Measurements from ENCODE around the gene MPND. TPM values are rescaled to one million over a fixed set of nuclear protein-coding genes. Genes with fewer than 3 reads are reported as not detected.

The MPND gene
- total RNA-seq, 2 experiments from 2014 or later: 7.2 to 19.1 TPM

DNA sequence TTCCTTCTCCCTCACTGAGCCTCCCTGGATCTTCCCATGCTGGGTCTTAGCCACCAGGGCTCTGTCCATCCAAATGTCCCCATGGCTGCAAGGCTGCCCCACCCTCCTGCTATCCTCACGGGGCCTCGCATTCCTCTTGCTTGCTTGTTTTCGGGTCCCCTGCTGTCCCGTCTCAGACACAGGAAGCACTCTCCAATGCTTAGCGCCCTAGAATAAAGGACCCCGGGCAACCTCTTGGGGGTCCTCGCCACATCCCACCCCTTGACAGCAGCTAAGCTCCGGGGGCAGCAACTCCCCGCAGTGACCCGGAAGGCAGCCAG is 33.3 kb downstream of the MPND start:
- Histone ChIP-seq H2AFZ (ENCODE audit: low read length) (no peak overlapping the region), H4K20me1 (ENCODE audit: insufficient read depth, low read length) (peaks cover 31% of the 10 kb centered on the region), H3K27ac (ENCODE audit: low read depth, low read length, poor library complexity, severe bottlenecking) (no peak overlapping the region), H3K4me1 (ENCODE audit: insufficient read depth, low read length, poor library complexity, severe bottlenecking) (peaks cover 54% of the 10 kb centered on the region), H3K4me2 (ENCODE audit: low read length) (peak overlapping the region; percentile 78), H3K9me2 (ENCODE audit: insufficient read depth, low read length) (no peaks in the 10 kb centered on the region), H3K9me3 (ENCODE audit: low read length) (no peaks in the 10 kb centered on the region), H3K36me3 (ENCODE audit: insufficient read depth, low read length) (no peaks in the 10 kb centered on the region), H3K79me2 (ENCODE audit: insufficient read depth, low read depth, low read length) (peaks cover 22% of the 10 kb centered on the region; the same call in 1 of the 2 replicates), H3K4me3 (ENCODE audit: low read depth, low read length, poor library complexity, severe bottlenecking) (no peak overlapping the region)
- CTCF ChIA-PET (ENCODE audit: unreplicated experiment): no interaction called here
- POLR2A ChIA-PET: interaction anchor here (0.7 kb wide), 1 partner anchor 48 kb away, joined by 6 read pairs; no protein-coding TSS in a partner anchor
- DNase-seq (ENCODE audit: low spot score): no peak
- no peak for TF ChIP-seq EZH2phosphoT487 (IDR thresholded peaks at IDR 0.05; ENCODE audit: borderline replicate concordance, low read depth, low read length)
- TF ChIP-seq, protein P1, sequence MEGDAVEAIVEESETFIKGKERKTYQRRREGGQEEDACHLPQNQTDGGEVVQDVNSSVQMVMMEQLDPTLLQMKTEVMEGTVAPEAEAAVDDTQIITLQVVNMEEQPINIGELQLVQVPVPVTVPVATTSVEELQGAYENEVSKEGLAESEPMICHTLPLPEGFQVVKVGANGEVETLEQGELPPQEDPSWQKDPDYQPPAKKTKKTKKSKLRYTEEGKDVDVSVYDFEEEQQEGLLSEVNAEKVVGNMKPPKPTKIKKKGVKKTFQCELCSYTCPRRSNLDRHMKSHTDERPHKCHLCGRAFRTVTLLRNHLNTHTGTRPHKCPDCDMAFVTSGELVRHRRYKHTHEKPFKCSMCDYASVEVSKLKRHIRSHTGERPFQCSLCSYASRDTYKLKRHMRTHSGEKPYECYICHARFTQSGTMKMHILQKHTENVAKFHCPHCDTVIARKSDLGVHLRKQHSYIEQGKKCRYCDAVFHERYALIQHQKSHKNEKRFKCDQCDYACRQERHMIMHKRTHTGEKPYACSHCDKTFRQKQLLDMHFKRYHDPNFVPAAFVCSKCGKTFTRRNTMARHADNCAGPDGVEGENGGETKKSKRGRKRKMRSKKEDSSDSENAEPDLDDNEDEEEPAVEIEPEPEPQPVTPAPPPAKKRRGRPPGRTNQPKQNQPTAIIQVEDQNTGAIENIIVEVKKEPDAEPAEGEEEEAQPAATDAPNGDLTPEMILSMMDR (conservative IDR thresholded peaks at IDR 0.05; ENCODE audit: low read length): no peak
- intact Hi-C loops (cut with micrococcal nuclease; ENCODE audit: unreplicated experiment): no loop called here
- no TSS peak for BruUV-seq (replicated peaks)

DNA sequence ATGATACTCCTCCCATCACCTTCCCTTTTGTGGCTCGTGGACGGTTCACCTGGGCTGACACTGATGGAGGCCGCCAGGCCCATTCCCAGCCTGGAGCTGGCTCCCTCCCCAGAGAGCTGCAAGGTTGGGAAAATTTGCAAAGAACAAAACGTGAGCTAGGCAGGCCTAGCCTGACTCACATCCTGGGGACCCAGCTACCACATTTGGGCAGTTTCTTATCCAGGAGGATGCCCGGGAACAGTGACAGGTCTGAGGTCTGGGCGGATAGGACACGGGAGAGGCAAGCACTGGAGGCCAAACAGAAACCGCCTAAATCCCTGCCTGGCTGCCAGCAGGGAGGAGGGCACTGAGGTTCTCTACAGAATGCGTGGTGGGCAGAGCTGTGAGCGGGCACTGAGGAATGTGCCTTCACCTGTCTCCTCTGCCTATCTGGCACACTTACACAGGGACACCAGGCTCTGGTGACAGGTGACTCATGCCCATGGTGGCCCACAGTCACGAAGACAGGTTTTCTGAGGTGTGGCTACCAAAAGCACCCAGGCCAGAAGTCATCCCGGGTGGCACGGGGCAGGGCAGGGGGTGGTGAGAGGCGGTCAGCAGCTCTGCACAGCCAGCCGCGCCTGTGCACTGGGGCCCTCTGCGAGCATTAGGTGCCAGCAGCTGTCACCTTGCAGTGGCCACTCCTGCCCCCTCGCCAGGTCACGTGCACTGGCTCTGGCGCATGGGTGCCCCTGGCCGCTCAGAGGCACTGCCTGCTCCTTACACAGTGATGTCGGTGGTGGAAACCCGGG is 33.8 kb downstream of the MPND start:
- H3K27ac ChIP-seq (ENCODE audit: low read depth, low read length, poor library complexity, severe bottlenecking): no peak overlapping the region

More for the DNA sequence above, 33.8 kb downstream of the MPND start:
- Histone ChIP-seq H3K4me2 (ENCODE audit: low read length) (peak overlapping the region; percentile 78), H3K79me2 (ENCODE audit: insufficient read depth, low read depth, low read length) (peaks cover 22% of the 10 kb centered on the region; the same call in 1 of the 2 replicates), H3K36me3 (ENCODE audit: insufficient read depth, low read length) (no peaks in the 10 kb centered on the region), H3K9me3 (ENCODE audit: low read length) (no peaks in the 10 kb centered on the region), H2AFZ (ENCODE audit: low read length) (no peak overlapping the region), H3K4me1 (ENCODE audit: insufficient read depth, low read length, poor library complexity, severe bottlenecking) (peaks cover 54% of the 10 kb centered on the region), H3K4me3 (ENCODE audit: low read depth, low read length, poor library complexity, severe bottlenecking) (no peak overlapping the region), H3K9me2 (ENCODE audit: insufficient read depth, low read length) (no peaks in the 10 kb centered on the region), H4K20me1 (ENCODE audit: insufficient read depth, low read length) (peaks cover 31% of the 10 kb centered on the region)
- TF ChIP-seq, protein P1 (conservative IDR thresholded peaks at IDR 0.05; ENCODE audit: low read length): no peak
- no peak for TF ChIP-seq EZH2phosphoT487 (IDR thresholded peaks at IDR 0.05; ENCODE audit: borderline replicate concordance, low read depth, low read length)
- ChIA-PET CTCF (ENCODE audit: unreplicated experiment) (no interaction called here), POLR2A (interaction anchor here (0.7 kb wide), 1 partner anchor 47 kb away, joined by 6 read pairs; no protein-coding TSS in a partner anchor)
- intact Hi-C loops (cut with micrococcal nuclease; ENCODE audit: unreplicated experiment): no loop called here
- no TSS peak for BruUV-seq (replicated peaks)
- no peak for DNase-seq (ENCODE audit: low spot score)

Data from OCI-LY7 (cell line).